ES-I3 (cell line): ENCODE results near the gene VMO1.

Experiments
- H3K36me3 ChIP-seq: 2 replicates; pipeline ENCODE4 v1.6.1; 2013; ENCODE audit warnings: mild to moderate bottlenecking, low read length, control low read depth, moderate library complexity; ENCODE audit not compliant: insufficient read depth
- H3K4me1 ChIP-seq: 2 replicates; pipeline ENCODE4 v1.6.1; 2013; ENCODE audit warnings: mild to moderate bottlenecking, control low read depth, low read length; ENCODE audit not compliant: insufficient read depth
- H3K9ac ChIP-seq: 2 replicates; pipeline ENCODE4 v1.6.1; 2013; ENCODE audit warnings: low read depth, mild to moderate bottlenecking, low read length, moderate library complexity
- H3K9me3 ChIP-seq: 2 replicates; pipeline ENCODE4 v1.6.1; 2013; ENCODE audit warnings: mild to moderate bottlenecking, low read length, moderate library complexity; ENCODE audit not compliant: control insufficient read depth, insufficient read depth

VMO1 gene

GRCh38 chr17:4810696-4811290 is 24.6 kb upstream of the VMO1 start:
- Histone ChIP-seq H3K36me3 (peaks cover 5% of the 10 kb centered on the region), H3K4me1 (no peaks in the 10 kb centered on the region; the same call in 1 of the 2 replicates), H3K9me3 (no peaks in the 10 kb centered on the region), H3K9ac (no peak overlapping the region)

DNA sequence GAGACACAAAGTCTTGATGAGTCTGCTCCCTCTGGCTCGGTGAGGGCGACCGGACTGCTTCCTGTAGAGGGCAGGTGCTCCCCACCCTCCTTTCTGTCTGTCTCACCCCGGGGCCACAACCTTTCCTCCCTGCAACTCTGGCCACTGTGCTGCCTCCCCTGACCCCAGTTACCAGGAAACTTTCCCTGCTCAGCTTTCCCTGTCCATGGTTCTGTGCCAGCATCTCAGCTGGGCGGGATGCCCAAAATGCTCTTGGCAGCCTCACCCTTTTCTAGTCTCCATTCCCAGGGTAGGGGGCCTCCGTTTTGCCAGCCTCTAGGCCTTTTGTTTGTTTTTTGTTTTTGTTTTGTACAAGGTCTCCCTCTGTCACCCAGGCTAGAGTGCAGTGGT is 22.2 kb upstream of the VMO1 start:
- no peak overlapping the region for H3K9ac ChIP-seq
- H3K9me3 ChIP-seq = no peaks in the 10 kb centered on the region
- no peaks in the 10 kb centered on the region; the same call in 1 of the 2 replicates for H3K4me1 ChIP-seq
- H3K36me3 ChIP-seq = peaks cover 5% of the 10 kb centered on the region

- peaks cover 5% of the 10 kb centered on the region for H3K36me3 ChIP-seq
- H3K4me1 ChIP-seq = no peaks in the 10 kb centered on the region; the same call in 1 of the 2 replicates
- H3K9me3 ChIP-seq = no peaks in the 10 kb centered on the region
- peak overlapping the region; percentile 51; the same call in 1 of the 2 replicates for H3K9ac ChIP-seq
Measured at GRCh38 chr17:4807605-4808377, 21.6 kb upstream of the VMO1 start.

- Histone ChIP-seq H3K9me3 (no peaks in the 10 kb centered on the region), H3K36me3 (peaks cover 5% of the 10 kb centered on the region), H3K9ac (peak within 1 kb of the TSS; percentile 68), H3K4me1 (no peaks in the 10 kb centered on the region; the same call in 1 of the 2 replicates)
Measured at GRCh38 chr17:4806777-4807604, 20.8 kb upstream of the VMO1 start, which contains the start of gene PLD2. Gene PLD2 (plus strand): TSS chr17:4807152. CDS start chr17:4807773, 621 bp downstream.

- Histone ChIP-seq H3K36me3 (peaks cover 5% of the 10 kb centered on the region), H3K9me3 (no peaks in the 10 kb centered on the region), H3K9ac (peak overlapping the region; percentile 68), H3K4me1 (no peaks in the 10 kb centered on the region; the same call in 1 of the 2 replicates)
Measured at GRCh38 chr17:4806456-4806776, 20.3 kb upstream of the VMO1 start.

- peaks cover 10% of the 10 kb centered on the region for H3K36me3 ChIP-seq
- H3K9me3 ChIP-seq = no peaks in the 10 kb centered on the region
- no peak within 1 kb of the TSS for H3K9ac ChIP-seq
- no peaks in the 10 kb centered on the region; the same call in 1 of the 2 replicates for H3K4me1 ChIP-seq
Measured at GRCh38 chr17:4802228-4802627, 16.1 kb upstream of the VMO1 start, which contains the start of gene C17orf114. Gene C17orf114 (minus strand): TSS chr17:4802328.

GRCh38 chr17:4800462-4801196 is 14.5 kb upstream of the VMO1 start:
- no peaks in the 10 kb centered on the region; the same call in 1 of the 2 replicates for H3K4me1 ChIP-seq
- H3K9ac ChIP-seq = no peak overlapping the region
- peaks cover 10% of the 10 kb centered on the region for H3K36me3 ChIP-seq
- H3K9me3 ChIP-seq = no peaks in the 10 kb centered on the region

DNA sequence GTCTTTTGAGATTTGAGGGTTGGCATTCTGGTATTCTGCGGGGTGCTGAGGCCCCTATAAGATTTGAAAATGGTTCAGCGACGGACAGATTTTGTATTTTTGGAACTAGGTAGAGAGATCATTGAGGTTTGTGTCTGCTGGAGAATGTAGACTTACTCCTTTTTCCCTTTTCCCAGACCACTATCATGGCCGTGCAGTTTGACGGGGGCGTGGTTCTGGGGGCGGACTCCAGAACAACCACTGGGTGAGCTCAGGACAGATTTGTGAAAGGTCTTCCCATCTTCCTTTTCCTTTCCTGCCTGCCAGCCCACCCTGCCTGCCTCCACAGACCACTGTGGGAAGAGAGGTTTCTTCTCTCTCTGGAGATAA is 10.4 kb upstream of the VMO1 start:
- peak overlapping the region; percentile 95 for H3K9ac ChIP-seq
- H3K36me3 ChIP-seq = peaks cover 10% of the 10 kb centered on the region
- H3K9me3 ChIP-seq = no peaks in the 10 kb centered on the region
- no peaks in the 10 kb centered on the region; the same call in 1 of the 2 replicates for H3K4me1 ChIP-seq

DNA sequence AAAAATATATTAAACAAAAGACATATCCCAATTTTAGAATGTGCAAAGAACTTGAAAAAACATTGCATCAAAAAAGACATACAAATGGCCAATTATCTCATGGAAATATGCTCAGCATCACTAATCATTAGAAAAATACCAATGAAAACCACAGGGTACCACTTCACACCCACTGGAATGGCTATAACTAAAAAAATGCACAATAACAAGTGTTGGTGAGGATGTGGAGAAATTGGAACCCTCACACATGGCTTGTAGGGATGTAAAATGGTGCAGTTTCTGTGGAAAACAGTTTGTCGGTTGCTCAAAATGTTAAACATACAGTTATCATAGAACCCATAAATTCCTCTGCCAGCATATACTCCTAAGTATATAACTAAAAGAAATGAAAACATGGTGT is 9.0 kb upstream of the VMO1 start:
- no peak overlapping the region for H3K9ac ChIP-seq
- H3K36me3 ChIP-seq = peaks cover 10% of the 10 kb centered on the region
- H3K4me1 ChIP-seq = no peaks in the 10 kb centered on the region
- no peaks in the 10 kb centered on the region for H3K9me3 ChIP-seq

DNA sequence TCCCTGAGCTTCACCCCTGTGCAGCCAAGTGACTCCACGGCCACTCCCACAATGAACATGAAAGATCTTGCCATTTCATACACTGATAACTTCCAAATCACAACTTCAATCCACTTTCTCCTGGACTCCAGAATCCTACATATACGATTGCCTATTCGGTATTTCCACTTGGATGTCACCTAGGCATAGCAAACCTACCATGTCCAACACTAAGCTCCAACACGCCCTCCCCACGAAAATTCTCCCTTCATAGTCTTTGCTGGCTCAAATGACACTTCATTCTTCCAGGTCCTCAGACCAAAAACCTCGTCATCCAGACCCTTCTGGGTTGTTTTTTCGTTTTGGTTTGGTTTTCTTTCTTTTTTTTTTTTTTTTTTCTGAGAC is 4.5 kb upstream of the VMO1 start:
- Histone ChIP-seq H3K9me3 (no peaks in the 10 kb centered on the region), H3K4me1 (0 out of 2 replicates have a peak, but pooled peaks cover 4% of the 10 kb centered on the region), H3K9ac (peak overlapping the region; percentile 89), H3K36me3 (no peaks in the 10 kb centered on the region)

GRCh38 chr17:4789951-4790704 is 4.0 kb upstream of the VMO1 start:
- 0 out of 2 replicates have a peak, but pooled peaks cover 4% of the 10 kb centered on the region for H3K4me1 ChIP-seq
- H3K9ac ChIP-seq = peak overlapping the region; percentile 89
- no peaks in the 10 kb centered on the region for H3K36me3 ChIP-seq
- H3K9me3 ChIP-seq = no peaks in the 10 kb centered on the region

- H3K9ac ChIP-seq = peak overlapping the region; percentile 89
- no peaks in the 10 kb centered on the region for H3K36me3 ChIP-seq
- H3K9me3 ChIP-seq = no peaks in the 10 kb centered on the region
- 0 out of 2 replicates have a peak, but pooled peaks cover 4% of the 10 kb centered on the region for H3K4me1 ChIP-seq
Measured at GRCh38 chr17:4789701-4789950, 3.5 kb upstream of the VMO1 start.

GRCh38 chr17:4788807-4789700 is 2.9 kb upstream of the VMO1 start, which contains the start of gene GLTPD2:
Gene GLTPD2 (plus strand): TSS chr17:4788964. CDS start chr17:4789012, 48 bp downstream.
- H3K9me3 ChIP-seq = no peaks in the 10 kb centered on the region
- peak within 1 kb of the TSS; percentile 89 for H3K9ac ChIP-seq
- no peaks in the 10 kb centered on the region for H3K36me3 ChIP-seq
- H3K4me1 ChIP-seq = 0 out of 2 replicates have a peak, but pooled peaks cover 4% of the 10 kb centered on the region
